PFSK-1 (cell line): ENCODE results near the gene BPIFB2.

Source experiments
- FOXP2 ChIP-seq: optimal IDR thresholded peaks from 2 replicates; pipeline ENCODE3; 2011; ENCODE audit warnings: borderline replicate concordance, control low read depth, inconsistent platforms; ENCODE audit not compliant: insufficient read depth; ENCODE audit errors: extremely low read length, extremely low read depth
- POLR2AphosphoS5 ChIP-seq: IDR thresholded peaks from 2 replicates; pipeline ENCODE4 v1.6.1; 2012; ENCODE audit warnings: low read depth, mild to moderate bottlenecking, control low read depth, low read length, moderate library complexity
- REST ChIP-seq, 2 experiments: IDR thresholded peaks; 2 replicates each; pipeline versions ENCODE4 v1.6.1 to v1.8.0; 2011 to 2012; ENCODE audit warnings: low read depth in 2 of 2, low read length in 2 of 2, control low read depth in 1 of 2, inconsistent platforms in 1 of 2, mild to moderate bottlenecking in 1 of 2, moderate library complexity in 1 of 2; ENCODE audit not compliant: insufficient read depth in 1 of 2
- SIN3A ChIP-seq: IDR thresholded peaks from 2 replicates; pipeline ENCODE4 v1.6.1; 2012; ENCODE audit warnings: mild to moderate bottlenecking, low read length, moderate library complexity, borderline replicate concordance; ENCODE audit not compliant: insufficient read depth
- TAF1 ChIP-seq: IDR thresholded peaks from 2 replicates; pipeline ENCODE4 v1.6.1; 2012; ENCODE audit warnings: low read length, control low read depth, borderline replicate concordance; ENCODE audit not compliant: insufficient read depth

DNA sequence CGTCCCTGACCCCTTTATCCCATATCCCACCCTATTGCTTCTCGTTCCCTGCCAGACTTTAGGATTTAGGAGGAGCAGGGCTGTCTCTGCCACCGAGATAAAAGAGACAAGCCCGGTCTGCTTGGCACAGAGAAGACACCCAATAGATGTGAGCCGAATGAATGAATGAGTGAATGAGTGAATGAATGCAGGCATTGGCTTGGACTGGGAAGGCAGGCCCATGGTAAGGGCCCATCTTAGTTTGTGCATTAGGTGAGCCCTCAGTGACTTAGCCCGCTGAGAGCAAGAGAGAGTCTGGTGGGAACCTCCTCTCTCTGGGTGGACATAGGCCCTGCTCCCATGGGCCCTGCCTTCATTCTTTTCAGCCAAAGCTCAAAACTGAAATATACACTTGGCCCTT is 23.1 kb downstream of the BPIFB2 start:
- no peak for TF ChIP-seq REST (IDR thresholded peaks at IDR 0.05; ENCODE audit: insufficient read depth in 1 of 2, low read depth in 2 of 2, low read length in 2 of 2)
- TF ChIP-seq POLR2AphosphoS5, result no peak
- no peak for TF ChIP-seq TAF1
- TF ChIP-seq SIN3A, result no peak
- TF ChIP-seq FOXP2, result no peak
